ENCODE data around the gene MICAL3. TPM values are rescaled to one million over a fixed set of nuclear protein-coding genes. Genes with fewer than 3 reads are reported as not detected.

MICAL3 gene
- polyA plus RNA-seq, 3 donors: 0.23 to 0.84 TPM; not detected in 1

- TF ChIP-seq CTCF (IDR thresholded peaks at IDR 0.05): no peak
- no peaks in the 10 kb centered on the region for H3K36me3 ChIP-seq (replicated peaks in 1 of 2; ENCODE audit: control insufficient read depth in 1 of 2, insufficient read depth in 2 of 2, low read length in 2 of 2)
- Mint-ChIP-seq H3K36me3 (no peaks in the 10 kb centered on the region), H3K4me3 (no peak overlapping the region), H3K9me3 (no peaks in the 10 kb centered on the region), H3K27ac (no peak overlapping the region), H3K27me3 (ENCODE audit: low read depth in 3 of 3) (no peaks in the 10 kb centered on the region), H3K4me1 (no peaks in the 10 kb centered on the region)
- H2AFZ ChIP-seq (ENCODE audit: insufficient read depth, low read depth, low read length, poor library complexity, severe bottlenecking): no peak overlapping the region
- no peak overlapping the region for H3K9ac ChIP-seq (ENCODE audit: insufficient read depth, low read length, poor library complexity, severe bottlenecking)
- H3K27ac ChIP-seq (ENCODE audit: low read depth in 1 of 2, low read length in 2 of 2): no peak overlapping the region
- no peaks in the 10 kb centered on the region for H3K27me3 ChIP-seq (ENCODE audit: control insufficient read depth in 2 of 2, insufficient read depth in 2 of 2, low read length in 2 of 2)
- H4K20me1 ChIP-seq (ENCODE audit: insufficient read depth, low read length): no peaks in the 10 kb centered on the region
- intact Hi-C loops (cut with micrococcal nuclease): no loop called here
- DNase-seq: no peak
- H3K9me3 ChIP-seq (replicated peaks in 1 of 2; ENCODE audit: control insufficient read depth in 1 of 2, insufficient read depth in 1 of 2, low read length in 2 of 2): no peaks in the 10 kb centered on the region
- H3K4me3 ChIP-seq (replicated peaks in 1 of 3; ENCODE audit: low read depth in 2 of 3, low read length in 3 of 3): no peak overlapping the region
- H3K79me2 ChIP-seq (ENCODE audit: insufficient read depth, low read length): no peaks in the 10 kb centered on the region
- WGBS (ENCODE audit: insufficient coverage): 100% methylated on average over 4 of the region's 10 CpGs
- no peak overlapping the region for H3K4me2 ChIP-seq (replicated peaks; ENCODE audit: extremely low read depth, low read length, poor library complexity, severe bottlenecking)
- H3K4me1 ChIP-seq (ENCODE audit: control insufficient read depth in 1 of 2, insufficient read depth in 2 of 2, low read length in 2 of 2): no peaks in the 10 kb centered on the region
These were observed 59.7 kb downstream of the MICAL3 start for GRCh38 chr22:17964643-17965042.

GRCh38 chr22:17964156-17964555 is 60.2 kb downstream of the MICAL3 start:
- Mint-ChIP-seq H3K36me3 (no peaks in the 10 kb centered on the region), H3K27ac (no peak overlapping the region), H3K9me3 (no peaks in the 10 kb centered on the region), H3K4me3 (no peak overlapping the region), H3K4me1 (no peaks in the 10 kb centered on the region), H3K27me3 (ENCODE audit: low read depth in 3 of 3) (no peaks in the 10 kb centered on the region)
- Histone ChIP-seq H3K4me1 (ENCODE audit: control insufficient read depth in 1 of 2, insufficient read depth in 2 of 2, low read length in 2 of 2) (no peaks in the 10 kb centered on the region), H3K9ac (ENCODE audit: insufficient read depth, low read length, poor library complexity, severe bottlenecking) (no peak overlapping the region), H3K79me2 (ENCODE audit: insufficient read depth, low read length) (no peaks in the 10 kb centered on the region), H3K4me3 (replicated peaks in 1 of 3; ENCODE audit: low read depth in 2 of 3, low read length in 3 of 3) (no peak overlapping the region), H3K27ac (ENCODE audit: low read depth in 1 of 2, low read length in 2 of 2) (no peak overlapping the region), H3K36me3 (replicated peaks in 1 of 2; ENCODE audit: control insufficient read depth in 1 of 2, insufficient read depth in 2 of 2, low read length in 2 of 2) (no peaks in the 10 kb centered on the region), H3K4me2 (replicated peaks; ENCODE audit: extremely low read depth, low read length, poor library complexity, severe bottlenecking) (no peak overlapping the region), H2AFZ (ENCODE audit: insufficient read depth, low read depth, low read length, poor library complexity, severe bottlenecking) (no peak overlapping the region), H4K20me1 (ENCODE audit: insufficient read depth, low read length) (no peaks in the 10 kb centered on the region), H3K27me3 (ENCODE audit: control insufficient read depth in 2 of 2, insufficient read depth in 2 of 2, low read length in 2 of 2) (no peaks in the 10 kb centered on the region), H3K9me3 (replicated peaks in 1 of 2; ENCODE audit: control insufficient read depth in 1 of 2, insufficient read depth in 1 of 2, low read length in 2 of 2) (no peaks in the 10 kb centered on the region)
- TF ChIP-seq CTCF (IDR thresholded peaks at IDR 0.05): no peak
- intact Hi-C loops (cut with micrococcal nuclease): no loop called here
- WGBS (ENCODE audit: insufficient coverage): 67% methylated on average over 2 of the region's 6 CpGs
- DNase-seq: no peak

Data from CD14-positive monocyte (primary cell).